ENCODE measurements around the gene PDGFRB.

GRCh38 chr5:150178262-150178661 lies 22.6 kb upstream of the PDGFRB start:
- TF ChIP-seq RFX5 (IDR thresholded peaks at IDR 0.05; ENCODE audit: low read depth, low read length): no peak
- no peak for TF ChIP-seq CTCF (IDR thresholded peaks at IDR 0.05 in 2 of 3, conservative IDR thresholded peaks at IDR 0.05 in 1 of 3; ENCODE audit: control insufficient read depth in 2 of 3, extremely low read depth in 1 of 3, insufficient read depth in 1 of 3, low read depth in 3 of 3, low read length in 3 of 3)
- TF ChIP-seq RUNX3 (IDR thresholded peaks at IDR 0.05; ENCODE audit: low read length): no peak
- no peak for TF ChIP-seq RCOR1 (conservative IDR thresholded peaks at IDR 0.05; ENCODE audit: low read depth, low read length)
- no peak for TF ChIP-seq EP300 (IDR thresholded peaks at IDR 0.05; ENCODE audit: borderline replicate concordance in 1 of 2, control insufficient read depth in 1 of 2, low read depth in 2 of 2, low read length in 2 of 2)
- no peak for TF ChIP-seq E2F4 (IDR thresholded peaks at IDR 0.05; ENCODE audit: low read depth, low read length)
- TF ChIP-seq POLR2A (IDR thresholded peaks at IDR 0.05; ENCODE audit: low read depth, low read length): no peak
- TF ChIP-seq HCFC1 (IDR thresholded peaks at IDR 0.05; ENCODE audit: low read length): no peak
- TF ChIP-seq ZNF24 (IDR thresholded peaks at IDR 0.05): no peak
- no peak for TF ChIP-seq EZH2 (IDR thresholded peaks at IDR 0.05; ENCODE audit: borderline replicate concordance, control insufficient read depth, low read depth, low read length)
- no peak for TF ChIP-seq HDGF (IDR thresholded peaks at IDR 0.05)
- no peak for TF ChIP-seq TAF1 (IDR thresholded peaks at IDR 0.05; ENCODE audit: borderline replicate concordance, low read depth, low read length)
